IMR-90 (cell line): ENCODE data around the gene TRIM40. TPM values are rescaled to one million over a fixed set of nuclear protein-coding genes. Genes with fewer than 3 reads are reported as not detected.

ENCODE experiments used
- microRNA-seq, 2 experiments: library from miRNA; stranded (forward) in 1 of 2; unstranded in 1 of 2; fragments of 10-50 nt in 1 of 2; fragments of <30 nt in 1 of 2; gene quantifications in 1 of 2; microRNA quantifications in 1 of 2; one replicate each; pipeline versions ENCODE3 to v1.1.0; 2013 to 2020; ENCODE audit not compliant: insufficient read depth in 1 of 2, insufficient read length in 1 of 2, unreplicated experiment in 1 of 2
- polyA plus RNA-seq, 3 experiments: library from polyadenylated mRNA; depleted of rRNA; stranded (reverse); fragments of >200 nt; gene quantifications; 2 replicates each; pipeline ENCODE4 v1.2.3, GENCODE V29; 2012; ENCODE audit warnings: low replicate concordance in 1 of 3
- small RNA-seq, 5 experiments: library from RNA; depleted of rRNA; stranded (forward); fragments of <200 nt; gene quantifications; one replicate each; pipeline ENCODE3, GENCODE V24; 2012
- total RNA-seq: library from RNA; depleted of rRNA; stranded (reverse); fragments of >200 nt; gene quantifications from 2 replicates; pipeline ENCODE4 v1.2.3, GENCODE V29; 2012; rRNA removed

TRIM40 gene
- total and polyA plus RNA-seq, 2 of the 4 experiments (the other 2 are of a cell fraction): not detected

Small RNAs within 50 kb of the gene (microRNA-seq; reads per million reads assigned to microRNA genes)
- gene RF00554 (ENCODE audit: insufficient read depth, insufficient read length): not detected

Small RNAs within 50 kb of the gene (small RNA-seq; reads per million reads assigned to genes)
- 0 reads per million in 5 experiments for gene RF00554

Other genes starting within 250 kb of the TRIM40 start
- 76.4 and 94.5 TPM in 2 replicates for gene HLA-A, start 193.6 kb upstream of the TRIM40 start, total RNA-seq
- gene HLA-A, start 193.6 kb upstream of the TRIM40 start, polyA plus RNA-seq (2012; rRNA removed): 218 and 239 TPM in 2 replicates
- 34.6 and 35.0 TPM in 2 replicates for gene POLR1H, start 74.9 kb upstream of the TRIM40 start, total RNA-seq
- 24.6 and 25.5 TPM in 2 replicates for gene POLR1H, start 74.9 kb upstream of the TRIM40 start, polyA plus RNA-seq (2012; rRNA removed)
- 15.6 and 16.7 TPM in 2 replicates for gene PPP1R11, start 68.9 kb upstream of the TRIM40 start, total RNA-seq
- gene PPP1R11, start 68.9 kb upstream of the TRIM40 start, polyA plus RNA-seq (2012; rRNA removed): 44.6 and 46.0 TPM in 2 replicates
- gene RNF39, start 60.4 kb upstream of the TRIM40 start, total RNA-seq: not detected in 2 replicates
- not detected in 2 replicates for gene RNF39, start 60.4 kb upstream of the TRIM40 start, polyA plus RNA-seq (2012; rRNA removed)
- gene TRIM31, start 23.1 kb upstream of the TRIM40 start, total RNA-seq: not detected in 2 replicates
- not detected in 2 replicates for gene TRIM31, start 23.1 kb upstream of the TRIM40 start, polyA plus RNA-seq (2012; rRNA removed)
- gene TRIM10, start 25.1 kb downstream of the TRIM40 start, total RNA-seq: not detected in 2 replicates
- gene TRIM10, start 25.1 kb downstream of the TRIM40 start, polyA plus RNA-seq (2012; rRNA removed): not detected in 2 replicates
- gene TRIM15, start 27.4 kb downstream of the TRIM40 start, total RNA-seq: not detected in 2 replicates
- gene TRIM15, start 27.4 kb downstream of the TRIM40 start, polyA plus RNA-seq (2012; rRNA removed): not detected in 2 replicates
- gene TRIM26, start 77.3 kb downstream of the TRIM40 start, total RNA-seq: 22.6 and 23.3 TPM in 2 replicates
- gene TRIM26, start 77.3 kb downstream of the TRIM40 start, polyA plus RNA-seq (2012; rRNA removed): 23.8 and 24.6 TPM in 2 replicates
- gene TRIM39, start 190.8 kb downstream of the TRIM40 start, total RNA-seq: 9.4 and 10.0 TPM in 2 replicates
- 6.7 and 7.5 TPM in 2 replicates for gene TRIM39, start 190.8 kb downstream of the TRIM40 start, polyA plus RNA-seq (2012; rRNA removed)
- 20.6 and 28.9 TPM in 2 replicates for gene RPP21, start 209.0 kb downstream of the TRIM40 start, total RNA-seq
- gene RPP21, start 209.0 kb downstream of the TRIM40 start, polyA plus RNA-seq (2012; rRNA removed): 79.1 and 96.7 TPM in 2 replicates